SK-N-SH treated with all-trans-retinoic acid at 6 μM for 48 hours (cell line): ENCODE results near the gene KCNMA1.

Experiments used
- ATAC-seq: fragments of 200-7000 bp; cut with Tn5 transposase; 3 replicates; pipeline ENCODE4 v1.9.1; 2020; ENCODE audit warnings: mild to moderate bottlenecking, moderate library complexity
- ARNTL ChIP-seq: fragments of 450-650 bp; formaldehyde crosslinking; IDR thresholded peaks from 2 replicates; pipeline ENCODE4 v1.5.0; 2020; ENCODE audit warnings: low read depth, mild to moderate bottlenecking, moderate library complexity, borderline replicate concordance
- BACH2 ChIP-seq: fragments of 250-450 bp; sonication (Bioruptor Pico); IDR thresholded peaks from 2 replicates; pipeline ENCODE4 v1.9.0; 2021; ENCODE audit warnings: mild to moderate bottlenecking, borderline replicate concordance
- CREB5 ChIP-seq: fragments of 250-450 bp; sonication (Bioruptor Pico); IDR thresholded peaks from 2 replicates; pipeline ENCODE4 v1.5.1; 2020; ENCODE audit warnings: low read depth, mild to moderate bottlenecking, moderate library complexity
- CSDC2 ChIP-seq: fragments of 250-450 bp; sonication (Bioruptor Pico); IDR thresholded peaks from 2 replicates; pipeline ENCODE4 v1.5.0; 2020; ENCODE audit warnings: mild to moderate bottlenecking, moderate library complexity
- CSRNP3 ChIP-seq: fragments of 250-450 bp; sonication (Bioruptor Pico); IDR thresholded peaks from 2 replicates; pipeline ENCODE4 v1.5.1; 2021; ENCODE audit warnings: mild to moderate bottlenecking, moderate library complexity
- ESRRG ChIP-seq: fragments of 250-450 bp; sonication (Bioruptor Pico); IDR thresholded peaks from 2 replicates; pipeline ENCODE4 v1.6.1; 2021; ENCODE audit warnings: mild to moderate bottlenecking
- GLIS3 ChIP-seq: fragments of 250-450 bp; sonication (Bioruptor Pico); IDR thresholded peaks from 2 replicates; pipeline ENCODE4 v1.5.0; 2020; ENCODE audit warnings: mild to moderate bottlenecking, moderate library complexity
- ISL1 ChIP-seq: fragments of 250-450 bp; sonication (Bioruptor Pico); IDR thresholded peaks from 2 replicates; pipeline ENCODE4 v2.1.2; 2022; ENCODE audit warnings: mild to moderate bottlenecking, moderate library complexity
- OSR1 ChIP-seq: fragments of 250-450 bp; sonication (Bioruptor Pico); IDR thresholded peaks from 2 replicates; pipeline ENCODE4 v1.8.0; 2022; ENCODE audit warnings: moderate library complexity, mild to moderate bottlenecking, inconsistent platforms
- PATZ1 ChIP-seq: fragments of 250-450 bp; sonication (Bioruptor Pico); IDR thresholded peaks from 2 replicates; pipeline ENCODE4 v1.8.0; 2020; ENCODE audit warnings: mild to moderate bottlenecking, moderate library complexity, borderline replicate concordance
- POU6F1 ChIP-seq: fragments of 250-450 bp; sonication (Bioruptor Pico); IDR thresholded peaks from 2 replicates; pipeline ENCODE4 v1.8.0; 2021; ENCODE audit warnings: low read depth, mild to moderate bottlenecking, moderate library complexity, borderline replicate concordance
- PPARA ChIP-seq: fragments of 250-450 bp; sonication (Bioruptor Pico); IDR thresholded peaks from 2 replicates; pipeline ENCODE4 v1.5.0; 2020; ENCODE audit warnings: mild to moderate bottlenecking, borderline replicate concordance
- RARB ChIP-seq: fragments of 250-450 bp; sonication (Bioruptor Pico); IDR thresholded peaks from 2 replicates; pipeline ENCODE4 v1.8.0; 2021; ENCODE audit warnings: mild to moderate bottlenecking, moderate library complexity
- SNAI2 ChIP-seq: fragments of 250-450 bp; sonication (Bioruptor Pico); IDR thresholded peaks from 2 replicates; pipeline ENCODE4 v1.5.0; 2020; ENCODE audit warnings: mild to moderate bottlenecking, moderate library complexity
- TOX ChIP-seq: fragments of 250-450 bp; sonication (Bioruptor Pico); IDR thresholded peaks from 2 replicates; pipeline ENCODE4 v1.8.0; 2021; ENCODE audit warnings: mild to moderate bottlenecking, moderate library complexity, borderline replicate concordance
- TSHZ2 ChIP-seq: fragments of 250-450 bp; sonication (Bioruptor Pico); IDR thresholded peaks from 2 replicates; pipeline ENCODE4 v1.5.0; 2020; ENCODE audit warnings: mild to moderate bottlenecking, moderate library complexity
- ZC3H10 ChIP-seq: fragments of 250-450 bp; sonication (Bioruptor Pico); IDR thresholded peaks from 2 replicates; pipeline ENCODE4 v1.5.1; 2021; ENCODE audit warnings: mild to moderate bottlenecking, moderate library complexity
- ZFP3 ChIP-seq: fragments of 250-450 bp; sonication (Bioruptor Pico); IDR thresholded peaks from 2 replicates; pipeline ENCODE4 v1.5.0; 2020; ENCODE audit warnings: mild to moderate bottlenecking, moderate library complexity
- ZFP30 ChIP-seq: fragments of 450-650 bp; formaldehyde crosslinking; IDR thresholded peaks from 2 replicates; pipeline ENCODE4 v1.5.0; 2022; ENCODE audit warnings: mild to moderate bottlenecking, moderate library complexity
- ZNF565 ChIP-seq: fragments of 450-650 bp; formaldehyde crosslinking; conservative IDR thresholded peaks from 2 replicates; pipeline ENCODE4 v1.5.0; 2020; ENCODE audit warnings: low read depth, mild to moderate bottlenecking, moderate library complexity
- ZNF70 ChIP-seq: fragments of 450-650 bp; formaldehyde crosslinking; IDR thresholded peaks from 2 replicates; pipeline ENCODE4 v1.5.0; 2020; ENCODE audit warnings: mild to moderate bottlenecking, moderate library complexity
- ZNF8 ChIP-seq: fragments of 450-650 bp; formaldehyde crosslinking; IDR thresholded peaks from 2 replicates; pipeline ENCODE4 v1.5.0; 2020; ENCODE audit warnings: mild to moderate bottlenecking, moderate library complexity

Gene KCNMA1

GRCh38 chr10:77581738-77582137 lies 55.9 kb downstream of the KCNMA1 start:
- no peak for ATAC-seq
- no peak for TF ChIP-seq OSR1 (CRISPR knock-in tag)
- no peak for TF ChIP-seq TOX (CRISPR knock-in tag)
- TF ChIP-seq ZNF8 (CRISPR knock-in tag) = no peak
- TF ChIP-seq ZFP3 = no peak
- TF ChIP-seq ISL1 = no peak
- no peak for TF ChIP-seq CSDC2 (CRISPR knock-in tag)
- TF ChIP-seq ESRRG (CRISPR knock-in tag) = no peak
- TF ChIP-seq GLIS3 (CRISPR knock-in tag) = no peak
- TF ChIP-seq TSHZ2 = no peak
- no peak for TF ChIP-seq ZNF70
- no peak for TF ChIP-seq POU6F1
- no peak for TF ChIP-seq PATZ1
- no peak for TF ChIP-seq ARNTL
- no peak for TF ChIP-seq ZC3H10
- no peak for TF ChIP-seq RARB
- no peak for TF ChIP-seq PPARA (CRISPR knock-in tag)
- no peak for TF ChIP-seq SNAI2
- no peak for TF ChIP-seq ZFP30
- no peak for TF ChIP-seq BACH2 (CRISPR knock-in tag)
- no peak for TF ChIP-seq ZNF565 (CRISPR knock-in tag)

- no peak for TF ChIP-seq CSRNP3 (CRISPR knock-in tag)
- TF ChIP-seq ZFP3 = no peak
- TF ChIP-seq POU6F1 = no peak
- no peak for TF ChIP-seq TSHZ2
- no peak for TF ChIP-seq ZFP30
- TF ChIP-seq CREB5 (CRISPR knock-in tag) = no peak
- ATAC-seq = no peak
Measured at GRCh38 chr10:77580482-77580881, 57.1 kb downstream of the KCNMA1 start.
